Stimulated activated CD4-positive, alpha-beta T cell treated with anti-CD3 and anti-CD28 coated beads, Interleukin-15, amount 100 ng/mL, for 48 hours (primary cell): ENCODE data around the gene DOCK7.
"Not testable (repeated sequence)": the region's sequence is repeated elsewhere in the genome, so short reads cannot be mapped to it uniquely, and the experiment has no call there.

Experiments
- DNase-seq, 2 donors: peaks; one replicate each; pipeline ENCODE4 v3.0.0-alpha.2; 2020; ENCODE audit warnings: low read depth in 2 of 2

Gene DOCK7

GRCh38 chr1:62691062-62691844, 3.1 kb upstream of the DOCK7 start:
- DNase-seq: no peak

- no peak for DNase-seq
Observed at GRCh38 chr1:62689524-62689923, 1.3 kb upstream of the DOCK7 start.

- DNase-seq: no peak
Observed at GRCh38 chr1:62688687-62689085, 500 bp upstream of the DOCK7 start.

- no peak for DNase-seq
Observed at GRCh38 chr1:62687421-62687902, 724 bp downstream of the DOCK7 start.

GRCh38 chr1:62686822-62687221, 1.4 kb downstream of the DOCK7 start:
- no peak for DNase-seq

- no peak for DNase-seq
Observed at GRCh38 chr1:62685431-62685859, 2.7 kb downstream of the DOCK7 start.

GRCh38 chr1:62682531-62682930, 5.7 kb downstream of the DOCK7 start:
- no peak for DNase-seq

- not testable (repeated sequence) for DNase-seq
Observed at GRCh38 chr1:62680992-62681391, 7.2 kb downstream of the DOCK7 start.

GRCh38 chr1:62677822-62678221, 10.4 kb downstream of the DOCK7 start:
- DNase-seq: not testable (repeated sequence)

- DNase-seq: no peak
Observed at GRCh38 chr1:62676611-62677356, 11.4 kb downstream of the DOCK7 start.

GRCh38 chr1:62673629-62674028, 14.6 kb downstream of the DOCK7 start:
- DNase-seq: no peak

GRCh38 chr1:62672029-62672428, 16.2 kb downstream of the DOCK7 start:
- no peak for DNase-seq

GRCh38 chr1:62654744-62655143, 33.4 kb downstream of the DOCK7 start:
- DNase-seq: no peak

GRCh38 chr1:62652387-62652786, 35.8 kb downstream of the DOCK7 start:
- DNase-seq: no peak

GRCh38 chr1:62643283-62643682, 44.9 kb downstream of the DOCK7 start:
- no peak for DNase-seq

GRCh38 chr1:62637392-62638105, 50.6 kb downstream of the DOCK7 start:
- DNase-seq: no peak

GRCh38 chr1:62628506-62628905, 59.7 kb downstream of the DOCK7 start:
- DNase-seq: no peak

- DNase-seq: no peak
Observed at GRCh38 chr1:62625415-62625814, 62.8 kb downstream of the DOCK7 start.

- DNase-seq: no peak
Observed at GRCh38 chr1:62621907-62622306, 66.3 kb downstream of the DOCK7 start.

- DNase-seq: no peak
Observed at GRCh38 chr1:62613890-62614289, 74.3 kb downstream of the DOCK7 start.

GRCh38 chr1:62613325-62613727, 74.9 kb downstream of the DOCK7 start:
- DNase-seq: no peak

GRCh38 chr1:62612770-62613169, 75.4 kb downstream of the DOCK7 start:
- DNase-seq: no peak
